WTC11 (cell line): ENCODE results near the gene TSHZ3. TPM values are rescaled to one million over a fixed set of nuclear protein-coding genes. Genes with fewer than 3 reads are reported as not detected.
A peak's percentile ranks its signal among the peaks of the same experiment; 100 is the strongest.

Experiments used
- ATAC-seq: fragments of 200-7000 bp; cut with Tn5 transposase; 2 replicates; pipeline ENCODE4 v1.10.0; 2021; ENCODE audit warnings: mild to moderate bottlenecking, moderate library complexity
- CTCF ChIA-PET: fragments of 300-600 bp; sonication (Branson Sonifier 250); formaldehyde crosslinking; loops from one replicate; lab custom pipeline; 2021; ENCODE audit warnings: antibody characterized with exemption; lab: Charles Lee
- POLR2A ChIA-PET: fragments of 350-600 bp; sonication (Branson Sonifier 250); formaldehyde crosslinking; loops from one replicate; lab custom pipeline; 2021; ENCODE audit warnings: antibody characterized with exemption; lab: Charles Lee
- DNase-seq: peaks from one replicate; pipeline ENCODE4 v3.0.0; 2021; ENCODE audit warnings: low spot score
- H3K27ac Mint-ChIP-seq: 2 replicates; pipeline ENCODE4 v1.8.0; 2021; ENCODE audit warnings: mixed read lengths
- H3K27me3 Mint-ChIP-seq: 2 replicates; pipeline ENCODE4 v1.8.0; 2021; ENCODE audit warnings: low read depth, mild to moderate bottlenecking, moderate library complexity, mixed read lengths
- H3K36me3 Mint-ChIP-seq: 2 replicates; pipeline ENCODE4 v1.8.0; 2021; ENCODE audit warnings: mixed read lengths
- H3K4me1 Mint-ChIP-seq: 2 replicates; pipeline ENCODE4 v1.8.0; 2022; ENCODE audit warnings: mixed read lengths
- H3K4me3 Mint-ChIP-seq: 2 replicates; pipeline ENCODE4 v1.8.0; 2021; ENCODE audit warnings: mild to moderate bottlenecking, moderate library complexity, mixed read lengths
- H3K9me3 Mint-ChIP-seq: 2 replicates; pipeline ENCODE4 v1.8.0; 2021; ENCODE audit warnings: mixed read lengths
- CBFB ChIP-seq: sonication (generic); formaldehyde crosslinking; IDR thresholded peaks from 2 replicates; pipeline ENCODE4 v1.8.1; 2022; ENCODE audit warnings: mild to moderate bottlenecking, low read depth, missing genetic modification reagents
- E2F5 ChIP-seq: sonication (generic); formaldehyde crosslinking; IDR thresholded peaks from 2 replicates; pipeline ENCODE4 v1.8.1; 2022; ENCODE audit warnings: mild to moderate bottlenecking, moderate library complexity, missing genetic modification reagents
- ELF4 ChIP-seq: sonication (generic); formaldehyde crosslinking; IDR thresholded peaks from 2 replicates; pipeline ENCODE4 v1.8.1; 2022; ENCODE audit warnings: low read depth, mild to moderate bottlenecking, moderate library complexity, missing genetic modification reagents
- ETV6 ChIP-seq: sonication (generic); formaldehyde crosslinking; IDR thresholded peaks from 2 replicates; pipeline ENCODE4 v1.8.1; 2022; ENCODE audit warnings: mild to moderate bottlenecking, missing genetic modification reagents
- FOXP4 ChIP-seq: sonication (generic); formaldehyde crosslinking; IDR thresholded peaks from 2 replicates; pipeline ENCODE4 v1.8.0; 2022; ENCODE audit warnings: mild to moderate bottlenecking, missing genetic modification reagents
- HMGXB4 ChIP-seq: sonication (generic); formaldehyde crosslinking; IDR thresholded peaks from 2 replicates; pipeline ENCODE4 v1.8.1; 2023; ENCODE audit warnings: mild to moderate bottlenecking, moderate library complexity, missing genetic modification reagents
- JAZF1 ChIP-seq: fragments of 250-450 bp; sonication (Bioruptor Pico); IDR thresholded peaks from 2 replicates; pipeline ENCODE4 v1.9.0; 2021; ENCODE audit warnings: moderate library complexity, mild to moderate bottlenecking, inconsistent platforms
- MAX ChIP-seq: sonication (generic); formaldehyde crosslinking; IDR thresholded peaks from 2 replicates; pipeline ENCODE4 v1.8.0; 2022; ENCODE audit warnings: mild to moderate bottlenecking, missing genetic modification reagents
- MLX ChIP-seq: sonication (generic); formaldehyde crosslinking; IDR thresholded peaks from 2 replicates; pipeline ENCODE4 v1.8.1; 2023; ENCODE audit warnings: mild to moderate bottlenecking, missing genetic modification reagents, moderate library complexity
- MYBL2 ChIP-seq: sonication (generic); formaldehyde crosslinking; IDR thresholded peaks from 2 replicates; pipeline ENCODE4 v1.8.1; 2023; ENCODE audit warnings: mild to moderate bottlenecking, moderate library complexity, missing genetic modification reagents
- NFE2L1 ChIP-seq: sonication (generic); formaldehyde crosslinking; IDR thresholded peaks from 2 replicates; pipeline ENCODE4 v1.8.1; 2023; ENCODE audit warnings: missing genetic modification reagents
- NFYB ChIP-seq: sonication (generic); formaldehyde crosslinking; conservative IDR thresholded peaks from 2 replicates; pipeline ENCODE4 v1.8.0; 2022; ENCODE audit warnings: low read depth, missing genetic modification reagents
- RELA ChIP-seq: sonication (generic); formaldehyde crosslinking; IDR thresholded peaks from 2 replicates; pipeline ENCODE4 v1.8.1; 2022; ENCODE audit warnings: missing genetic modification reagents, mild to moderate bottlenecking, borderline replicate concordance
- SP1 ChIP-seq: sonication (generic); formaldehyde crosslinking; conservative IDR thresholded peaks from 2 replicates; pipeline ENCODE4 v1.8.1; 2022; ENCODE audit warnings: missing genetic modification reagents
- TCF7 ChIP-seq: sonication (generic); formaldehyde crosslinking; IDR thresholded peaks from 2 replicates; pipeline ENCODE4 v1.8.0; 2022; ENCODE audit warnings: mild to moderate bottlenecking, low read depth, missing genetic modification reagents, moderate library complexity
- TEAD4 ChIP-seq: sonication (generic); formaldehyde crosslinking; IDR thresholded peaks from 2 replicates; pipeline ENCODE4 v1.8.0; 2022; ENCODE audit warnings: mild to moderate bottlenecking, missing genetic modification reagents
- ZNF281 ChIP-seq: sonication (generic); formaldehyde crosslinking; IDR thresholded peaks from 2 replicates; pipeline ENCODE4 v1.8.0; 2023; ENCODE audit warnings: mild to moderate bottlenecking, missing genetic modification reagents
- ZNF425 ChIP-seq: fragments of 250-450 bp; sonication (Bioruptor Pico); conservative IDR thresholded peaks from 2 replicates; pipeline ENCODE4 v1.9.0; 2021; ENCODE audit warnings: mild to moderate bottlenecking
- total RNA-seq: library from RNA; stranded (reverse); gene quantifications from 3 replicates; pipeline ENCODE4 v1.2.3, GENCODE V29; 2021

TSHZ3 gene
- total RNA-seq, 1 experiment from 2014 or later = 21.4 TPM

- TF ChIP-seq ZNF281 (CRISPR knock-in tag) (no peak), ETV6 (CRISPR knock-in tag) (no peak), JAZF1 (CRISPR knock-in tag) (no peak), NFYB (CRISPR knock-in tag) (no peak)
Observed at GRCh38 chr19:31351056-31351854, 2.0 kb upstream of the TSHZ3 start (continued).

- Mint-ChIP-seq H3K27ac (no peak overlapping the region), H3K9me3 (no peaks in the 10 kb centered on the region), H3K27me3 (peaks cover 57% of the 10 kb centered on the region), H3K4me3 (peak overlapping the region; percentile 97), H3K4me1 (peaks cover 64% of the 10 kb centered on the region), H3K36me3 (peaks cover 2% of the 10 kb centered on the region; the same call in 1 of the 2 replicates)
- DNase-seq (peak; percentile 51), ATAC-seq (no peak)
- ChIA-PET CTCF (interaction anchor here (1.8 kb wide), 1 partner anchor 296 kb away, joined by 7 read pairs; no protein-coding TSS in a partner anchor), POLR2A (no interaction called here)
- TF ChIP-seq JAZF1 (CRISPR knock-in tag) (no peak), TEAD4 (CRISPR knock-in tag) (no peak), FOXP4 (CRISPR knock-in tag) (no peak), MAX (CRISPR knock-in tag) (no peak), HMGXB4 (CRISPR knock-in tag) (no peak), NFE2L1 (no peak)
Observed at GRCh38 chr19:31350693-31351055, 1.4 kb upstream of the TSHZ3 start.

- no peak for ATAC-seq
- ChIA-PET CTCF (interaction anchor here (1.0 to 1.8 kb wide), 2 partner anchors 12 to 296 kb away, joined by 3 to 7 read pairs (median 3); no protein-coding TSS in a partner anchor), POLR2A (interaction anchor here (0.6 kb wide), 1 partner anchor 19 kb away, joined by 6 read pairs; no protein-coding TSS in a partner anchor)
- no peak overlapping the region for H3K27ac Mint-ChIP-seq
- peaks cover 3% of the 10 kb centered on the region; the same call in 1 of the 2 replicates for H3K36me3 Mint-ChIP-seq
- H3K4me3 Mint-ChIP-seq = peak overlapping the region; percentile 63
- no peaks in the 10 kb centered on the region for H3K9me3 Mint-ChIP-seq
- H3K4me1 Mint-ChIP-seq = peaks cover 65% of the 10 kb centered on the region
- peaks cover 52% of the 10 kb centered on the region for H3K27me3 Mint-ChIP-seq
- DNase-seq = no peak
- TF ChIP-seq RELA (CRISPR knock-in tag) (no peak), E2F5 (no peak), ELF4 (CRISPR knock-in tag) (no peak), MYBL2 (CRISPR knock-in tag) (no peak), MLX (CRISPR knock-in tag) (no peak), CBFB (CRISPR knock-in tag) (no peak), HMGXB4 (CRISPR knock-in tag) (no peak), ZNF425 (CRISPR knock-in tag) (no peak), TCF7 (CRISPR knock-in tag) (no peak), SP1 (CRISPR knock-in tag) (no peak)
Observed at GRCh38 chr19:31350033-31350692, 927 bp upstream of the TSHZ3 start.
